GM23338 (cell line): Measurements from ENCODE around the gene CRTC3. TPM values are rescaled to one million over a fixed set of nuclear protein-coding genes. Genes with fewer than 3 reads are reported as not detected.

Experiments
- CREB1 ChIP-seq: fragments of 250-450 bp; sonication (Bioruptor Pico); IDR thresholded peaks from 2 replicates; pipeline ENCODE4 v1.5.0; 2020; ENCODE audit warnings: low read depth, mild to moderate bottlenecking, moderate library complexity
- EZH2 ChIP-seq: fragments of 200-600 bp; sonication (generic); IDR thresholded peaks from one replicate; pipeline ENCODE4 v1.8.0; 2017; ENCODE audit warnings: antibody characterized with exemption, mild to moderate bottlenecking, low read depth; ENCODE audit not compliant: unreplicated experiment
- EZH2phosphoT487 ChIP-seq: fragments of 200-600 bp; sonication (generic); IDR thresholded peaks from one replicate; pipeline ENCODE4 v1.8.1; 2018; ENCODE audit warnings: antibody characterized with exemption; ENCODE audit not compliant: unreplicated experiment
- JUNB ChIP-seq: IDR thresholded peaks from one replicate; pipeline ENCODE4 v1.6.1; 2016; ENCODE audit warnings: antibody characterized with exemption; ENCODE audit not compliant: unreplicated experiment
- NANOG ChIP-seq: IDR thresholded peaks from 2 replicates; pipeline ENCODE4 v1.6.1; 2016; ENCODE audit warnings: antibody characterized with exemption, borderline replicate concordance
- POLR2AphosphoS5 ChIP-seq: IDR thresholded peaks from 2 replicates; pipeline ENCODE4 v1.6.1; 2016; ENCODE audit warnings: antibody characterized with exemption, low read depth
- STAT1 ChIP-seq: IDR thresholded peaks from one replicate; pipeline ENCODE4 v1.6.1; 2016; ENCODE audit warnings: antibody characterized with exemption; ENCODE audit not compliant: unreplicated experiment
- ZNF114 ChIP-seq: fragments of 250-450 bp; sonication (Bioruptor Pico); IDR thresholded peaks from 2 replicates; pipeline ENCODE4 v1.5.0; 2020; ENCODE audit warnings: mild to moderate bottlenecking, moderate library complexity
- ZNF331 ChIP-seq: fragments of 250-450 bp; sonication (Bioruptor Pico); IDR thresholded peaks from 2 replicates; pipeline ENCODE4 v1.5.0; 2020; ENCODE audit warnings: low read depth, mild to moderate bottlenecking, moderate library complexity
- polyA plus RNA-seq: library from polyadenylated mRNA; unstranded; fragments of >200 nt; fragmentation: Nextera tagmentation; extraction: Ambion mirVana; gene quantifications from 2 replicates; pipeline ENCODE4 v1.2.1, GENCODE V29; 2016
- total RNA-seq: library from RNA; depleted of rRNA; stranded (reverse); fragments of >200 nt; shearing (Covaris generic); gene quantifications from 2 replicates; pipeline ENCODE4 v1.2.3, GENCODE V29; 2014
- TF ChIP-seq, protein P1 (sequence below): fragments of 250-450 bp; sonication (Bioruptor Pico); IDR thresholded peaks from 2 replicates; pipeline ENCODE4 v1.5.0; 2020; ENCODE audit warnings: mild to moderate bottlenecking, moderate library complexity
- TF ChIP-seq, protein P2 (sequence below): IDR thresholded peaks from 2 replicates; pipeline ENCODE4 v1.6.1; 2016; ENCODE audit warnings: antibody characterized with exemption

Gene CRTC3
- total and polyA plus RNA-seq, 2 experiments from 2014 or later = 2.8 to 3.8 TPM

DNA sequence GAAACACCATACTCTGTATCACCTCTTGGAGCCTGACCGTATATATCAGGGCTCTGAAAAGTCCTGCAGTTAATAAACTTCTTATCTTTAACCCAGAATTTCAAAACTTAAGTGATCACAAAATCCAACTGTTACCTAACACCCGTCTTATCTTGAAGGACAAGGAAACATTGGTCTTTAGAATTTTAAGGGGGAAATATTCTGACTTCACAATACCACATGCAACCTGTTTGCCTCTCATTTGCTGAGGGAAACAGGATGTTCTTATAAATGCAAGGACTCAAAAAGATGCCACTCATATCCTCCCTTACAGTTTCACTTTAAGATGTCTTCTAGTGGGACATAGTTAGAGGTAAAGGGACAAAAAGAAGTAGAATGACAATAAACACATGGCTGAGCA is 67.9 kb downstream of the CRTC3 start (continued):
- TF ChIP-seq, protein P1, sequence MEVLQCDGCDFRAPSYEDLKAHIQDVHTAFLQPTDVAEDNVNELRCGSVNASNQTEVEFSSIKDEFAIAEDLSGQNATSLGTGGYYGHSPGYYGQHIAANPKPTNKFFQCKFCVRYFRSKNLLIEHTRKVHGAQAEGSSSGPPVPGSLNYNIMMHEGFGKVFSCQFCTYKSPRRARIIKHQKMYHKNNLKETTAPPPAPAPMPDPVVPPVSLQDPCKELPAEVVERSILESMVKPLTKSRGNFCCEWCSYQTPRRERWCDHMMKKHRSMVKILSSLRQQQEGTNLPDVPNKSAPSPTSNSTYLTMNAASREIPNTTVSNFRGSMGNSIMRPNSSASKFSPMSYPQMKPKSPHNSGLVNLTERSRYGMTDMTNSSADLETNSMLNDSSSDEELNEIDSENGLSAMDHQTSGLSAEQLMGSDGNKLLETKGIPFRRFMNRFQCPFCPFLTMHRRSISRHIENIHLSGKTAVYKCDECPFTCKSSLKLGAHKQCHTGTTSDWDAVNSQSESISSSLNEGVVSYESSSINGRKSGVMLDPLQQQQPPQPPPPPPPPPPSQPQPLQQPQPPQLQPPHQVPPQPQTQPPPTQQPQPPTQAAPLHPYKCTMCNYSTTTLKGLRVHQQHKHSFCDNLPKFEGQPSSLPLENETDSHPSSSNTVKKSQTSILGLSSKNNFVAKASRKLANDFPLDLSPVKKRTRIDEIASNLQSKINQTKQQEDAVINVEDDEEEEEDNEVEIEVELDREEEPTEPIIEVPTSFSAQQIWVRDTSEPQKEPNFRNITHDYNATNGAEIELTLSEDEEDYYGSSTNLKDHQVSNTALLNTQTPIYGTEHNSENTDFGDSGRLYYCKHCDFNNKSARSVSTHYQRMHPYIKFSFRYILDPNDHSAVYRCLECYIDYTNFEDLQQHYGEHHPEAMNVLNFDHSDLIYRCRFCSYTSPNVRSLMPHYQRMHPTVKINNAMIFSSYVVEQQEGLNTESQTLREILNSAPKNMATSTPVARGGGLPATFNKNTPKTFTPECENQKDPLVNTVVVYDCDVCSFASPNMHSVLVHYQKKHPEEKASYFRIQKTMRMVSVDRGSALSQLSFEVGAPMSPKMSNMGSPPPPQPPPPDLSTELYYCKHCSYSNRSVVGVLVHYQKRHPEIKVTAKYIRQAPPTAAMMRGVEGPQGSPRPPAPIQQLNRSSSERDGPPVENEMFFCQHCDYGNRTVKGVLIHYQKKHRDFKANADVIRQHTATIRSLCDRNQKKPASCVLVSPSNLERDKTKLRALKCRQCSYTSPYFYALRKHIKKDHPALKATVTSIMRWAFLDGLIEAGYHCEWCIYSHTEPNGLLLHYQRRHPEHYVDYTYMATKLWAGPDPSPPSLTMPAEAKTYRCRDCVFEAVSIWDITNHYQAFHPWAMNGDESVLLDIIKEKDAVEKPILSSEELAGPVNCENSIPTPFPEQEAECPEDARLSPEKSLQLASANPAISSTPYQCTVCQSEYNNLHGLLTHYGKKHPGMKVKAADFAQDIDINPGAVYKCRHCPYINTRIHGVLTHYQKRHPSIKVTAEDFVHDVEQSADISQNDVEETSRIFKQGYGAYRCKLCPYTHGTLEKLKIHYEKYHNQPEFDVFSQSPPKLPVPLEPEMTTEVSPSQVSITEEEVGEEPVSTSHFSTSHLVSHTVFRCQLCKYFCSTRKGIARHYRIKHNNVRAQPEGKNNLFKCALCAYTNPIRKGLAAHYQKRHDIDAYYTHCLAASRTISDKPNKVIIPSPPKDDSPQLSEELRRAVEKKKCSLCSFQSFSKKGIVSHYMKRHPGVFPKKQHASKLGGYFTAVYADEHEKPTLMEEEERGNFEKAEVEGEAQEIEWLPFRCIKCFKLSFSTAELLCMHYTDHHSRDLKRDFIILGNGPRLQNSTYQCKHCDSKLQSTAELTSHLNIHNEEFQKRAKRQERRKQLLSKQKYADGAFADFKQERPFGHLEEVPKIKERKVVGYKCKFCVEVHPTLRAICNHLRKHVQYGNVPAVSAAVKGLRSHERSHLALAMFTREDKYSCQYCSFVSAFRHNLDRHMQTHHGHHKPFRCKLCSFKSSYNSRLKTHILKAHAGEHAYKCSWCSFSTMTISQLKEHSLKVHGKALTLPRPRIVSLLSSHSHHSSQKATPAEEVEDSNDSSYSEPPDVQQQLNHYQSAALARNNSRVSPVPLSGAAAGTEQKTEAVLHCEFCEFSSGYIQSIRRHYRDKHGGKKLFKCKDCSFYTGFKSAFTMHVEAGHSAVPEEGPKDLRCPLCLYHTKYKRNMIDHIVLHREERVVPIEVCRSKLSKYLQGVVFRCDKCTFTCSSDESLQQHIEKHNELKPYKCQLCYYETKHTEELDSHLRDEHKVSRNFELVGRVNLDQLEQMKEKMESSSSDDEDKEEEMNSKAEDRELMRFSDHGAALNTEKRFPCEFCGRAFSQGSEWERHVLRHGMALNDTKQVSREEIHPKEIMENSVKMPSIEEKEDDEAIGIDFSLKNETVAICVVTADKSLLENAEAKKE (CRISPR knock-in tag) = no peak
- TF ChIP-seq, protein P2, sequence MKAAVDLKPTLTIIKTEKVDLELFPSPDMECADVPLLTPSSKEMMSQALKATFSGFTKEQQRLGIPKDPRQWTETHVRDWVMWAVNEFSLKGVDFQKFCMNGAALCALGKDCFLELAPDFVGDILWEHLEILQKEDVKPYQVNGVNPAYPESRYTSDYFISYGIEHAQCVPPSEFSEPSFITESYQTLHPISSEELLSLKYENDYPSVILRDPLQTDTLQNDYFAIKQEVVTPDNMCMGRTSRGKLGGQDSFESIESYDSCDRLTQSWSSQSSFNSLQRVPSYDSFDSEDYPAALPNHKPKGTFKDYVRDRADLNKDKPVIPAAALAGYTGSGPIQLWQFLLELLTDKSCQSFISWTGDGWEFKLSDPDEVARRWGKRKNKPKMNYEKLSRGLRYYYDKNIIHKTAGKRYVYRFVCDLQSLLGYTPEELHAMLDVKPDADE = no peak
- no peak for TF ChIP-seq STAT1
- TF ChIP-seq ZNF331 (CRISPR knock-in tag) = no peak
- no peak for TF ChIP-seq ZNF114 (CRISPR knock-in tag)
- TF ChIP-seq CREB1 = no peak
- TF ChIP-seq NANOG = no peak
- TF ChIP-seq EZH2 = no peak
- TF ChIP-seq POLR2AphosphoS5 = no peak
- no peak for TF ChIP-seq EZH2phosphoT487
- no peak for TF ChIP-seq JUNB
